Mammary epithelial cell (primary cell): ENCODE measurements around the gene PRPF8.

Experiments used
- CTCF ChIP-seq, 2 donors: IDR thresholded peaks in 1 of 2; conservative IDR thresholded peaks in 1 of 2; 2 replicates each; pipeline ENCODE4 v1.5.1; 2011 to 2012; ENCODE audit warnings: inconsistent platforms in 2 of 2, low read length in 2 of 2, mild to moderate bottlenecking in 2 of 2, control low read depth in 1 of 2, low read depth in 1 of 2; ENCODE audit not compliant: insufficient read depth in 1 of 2; ENCODE audit errors: extremely low read depth in 1 of 2
- EZH2 ChIP-seq: IDR thresholded peaks from 2 replicates; pipeline ENCODE4 v1.6.1; 2012; ENCODE audit warnings: low read length, inconsistent platforms, borderline replicate concordance

- TF ChIP-seq EZH2 (no peak), CTCF (conservative IDR thresholded peaks at IDR 0.05 in 1 of 2, IDR thresholded peaks at IDR 0.05 in 1 of 2; ENCODE audit: extremely low read depth in 1 of 2, insufficient read depth in 1 of 2, low read depth in 1 of 2, low read length in 2 of 2) (no peak)
These were observed 79.7 kb downstream of the PRPF8 start for GRCh38 chr17:1604831-1605528.
